HepG2 (cell line): Measurements from ENCODE around the gene NUAK2. TPM values are rescaled to one million over a fixed set of nuclear protein-coding genes. Genes with fewer than 3 reads are reported as not detected.

Experiments
- CREM ChIP-seq, 2 experiments: sonication (generic) in 1 of 2; formaldehyde crosslinking in 1 of 2; IDR thresholded peaks; 2 replicates each; pipeline versions ENCODE4 v1.4.0 to v1.6.1; 2016 to 2020; ENCODE audit warnings: antibody characterized with exemption in 1 of 2, mild to moderate bottlenecking in 1 of 2, missing genetic modification reagents in 1 of 2
- FOXA3 ChIP-seq: IDR thresholded peaks from 2 replicates; pipeline ENCODE4 v1.6.1; 2016; ENCODE audit warnings: missing genetic modification reagents, missing compliant biosample characterization
- KLF9 ChIP-seq: IDR thresholded peaks from 2 replicates; pipeline ENCODE4 v1.6.1; 2016; ENCODE audit warnings: low read depth
- NR3C1 ChIP-seq: sonication (generic); formaldehyde crosslinking; IDR thresholded peaks from 2 replicates; pipeline ENCODE4 v1.4.0; 2020; ENCODE audit warnings: missing genetic modification reagents
- PCBP2 ChIP-seq: fragments of 200-400 bp; formaldehyde crosslinking; optimal IDR thresholded peaks from 2 replicates; pipeline ENCODE3; 2018; ENCODE audit warnings: low read length, low read depth; ENCODE audit not compliant: poor library complexity, severe bottlenecking
- PTBP1 ChIP-seq: fragments of 200-400 bp; formaldehyde crosslinking; IDR thresholded peaks from 2 replicates; pipeline ENCODE4 v1.6.1; 2018; ENCODE audit warnings: low read length, low read depth; ENCODE audit not compliant: poor library complexity, severe bottlenecking
- SAFB2 ChIP-seq: sonication (generic); formaldehyde crosslinking; IDR thresholded peaks from 2 replicates; pipeline ENCODE4 v1.5.1; 2020; ENCODE audit warnings: missing genetic modification reagents, low read depth, mild to moderate bottlenecking, borderline replicate concordance
- SP2 ChIP-seq: sonication (generic); formaldehyde crosslinking; IDR thresholded peaks from 2 replicates; pipeline ENCODE4 v1.5.1; 2020; ENCODE audit warnings: mild to moderate bottlenecking, missing genetic modification reagents
- ZBTB40 ChIP-seq, 2 experiments: fragments of 450-650 bp in 1 of 2; sonication (generic) in 1 of 2; formaldehyde crosslinking in 1 of 2; IDR thresholded peaks; 2 replicates each; pipeline versions ENCODE4 v1.6.1 to v1.8.0; 2016 to 2022; ENCODE audit warnings: antibody characterized with exemption in 1 of 2, mild to moderate bottlenecking in 1 of 2, missing genetic modification reagents in 1 of 2
- ZMYM2 ChIP-seq: sonication (generic); formaldehyde crosslinking; IDR thresholded peaks from 2 replicates; pipeline ENCODE4 v1.8.0; 2022; ENCODE audit warnings: mild to moderate bottlenecking, missing genetic modification reagents
- ZNF256 ChIP-seq: sonication (generic); formaldehyde crosslinking; conservative IDR thresholded peaks from 2 replicates; pipeline ENCODE4 v1.4.0; 2020; ENCODE audit warnings: missing genetic modification reagents
- ZNF512 ChIP-seq: sonication (generic); formaldehyde crosslinking; IDR thresholded peaks from 2 replicates; pipeline ENCODE4 v1.4.0; 2020; ENCODE audit warnings: mild to moderate bottlenecking, missing genetic modification reagents
- ZNF7 ChIP-seq: IDR thresholded peaks from 2 replicates; pipeline ENCODE4 v1.6.1; 2016; ENCODE audit warnings: missing biosample characterization, missing genetic modification reagents
- polyA plus RNA-seq, 8 experiments: library from polyadenylated mRNA; depleted of rRNA in 3 of 8; stranded (reverse) in 7 of 8; unstranded in 1 of 8; fragments of >200 nt; fragmentation: Illumina TruSeq in 4 of 8; extraction: Trizol in 4 of 8; gene quantifications; 2 replicates each; pipeline versions ENCODE4 v1.2.1 to v1.2.3, GENCODE V29; 2011 to 2016; ENCODE audit warnings: low read depth in 4 of 8, missing spikeins in 1 of 8, mixed read lengths in 1 of 8; ENCODE audit not compliant: insufficient read depth in 1 of 8
- total RNA-seq, 5 experiments: library from RNA; depleted of rRNA; stranded (reverse); fragments of >200 nt; fragmentation: Illumina TruSeq; extraction: Trizol; gene quantifications; 2 replicates each; pipeline ENCODE4 v1.2.3, GENCODE V29; 2016; ENCODE audit warnings: low read depth in 1 of 5
- TF ChIP-seq, protein P1 (sequence below): sonication (generic); formaldehyde crosslinking; IDR thresholded peaks from 2 replicates; pipeline ENCODE4 v1.8.0; 2022; ENCODE audit warnings: missing genetic modification reagents, mild to moderate bottlenecking, inconsistent platforms, borderline replicate concordance
- TF ChIP-seq, protein P2 (sequence below): sonication (generic); formaldehyde crosslinking; IDR thresholded peaks from 2 replicates; pipeline ENCODE4 v1.9.0; 2021; ENCODE audit warnings: missing genetic modification reagents, borderline replicate concordance

NUAK2 gene
- total and polyA plus RNA-seq, 2 of the 13 experiments (the other 11 are each of a cell fraction or from before 2014, with no cell fraction given) = 0.75 to 1.1 TPM

DNA sequence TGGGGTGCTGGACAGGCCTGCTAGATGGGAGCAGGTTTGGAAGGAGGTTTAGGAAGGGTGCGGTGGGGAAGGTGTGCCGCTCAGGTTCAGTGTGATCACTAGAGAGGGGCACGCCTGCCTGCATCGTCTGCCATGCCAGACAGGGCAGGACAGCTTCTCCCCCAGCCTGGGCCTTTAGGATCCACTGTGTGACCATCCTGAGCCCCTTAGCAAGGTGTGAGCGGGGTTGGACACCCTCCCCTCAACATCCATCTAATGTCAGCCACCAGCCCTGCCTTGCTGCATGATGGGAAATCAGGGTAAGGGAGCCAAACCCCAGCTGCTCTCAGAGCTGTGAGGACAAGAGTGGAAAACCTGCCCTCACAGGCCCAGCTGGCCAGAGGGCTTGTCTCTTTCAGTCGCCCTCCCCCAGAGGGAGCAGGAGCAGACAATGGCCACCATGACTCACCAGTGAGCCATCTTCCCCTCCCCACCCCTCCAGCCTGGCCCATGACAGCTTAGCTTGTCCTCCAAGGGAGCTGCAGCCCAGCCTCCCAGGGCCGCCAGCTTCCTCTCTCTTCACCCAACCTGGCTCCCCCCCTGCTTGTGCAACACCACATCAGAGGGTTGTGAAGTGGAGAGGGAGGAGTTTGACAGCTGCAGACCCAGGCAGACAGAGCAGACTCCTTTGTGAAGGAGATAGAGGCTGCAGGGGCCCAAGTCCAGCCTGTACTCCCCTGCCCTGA is 37.0 kb downstream of the NUAK2 start (continued):
- TF ChIP-seq, protein P1, sequence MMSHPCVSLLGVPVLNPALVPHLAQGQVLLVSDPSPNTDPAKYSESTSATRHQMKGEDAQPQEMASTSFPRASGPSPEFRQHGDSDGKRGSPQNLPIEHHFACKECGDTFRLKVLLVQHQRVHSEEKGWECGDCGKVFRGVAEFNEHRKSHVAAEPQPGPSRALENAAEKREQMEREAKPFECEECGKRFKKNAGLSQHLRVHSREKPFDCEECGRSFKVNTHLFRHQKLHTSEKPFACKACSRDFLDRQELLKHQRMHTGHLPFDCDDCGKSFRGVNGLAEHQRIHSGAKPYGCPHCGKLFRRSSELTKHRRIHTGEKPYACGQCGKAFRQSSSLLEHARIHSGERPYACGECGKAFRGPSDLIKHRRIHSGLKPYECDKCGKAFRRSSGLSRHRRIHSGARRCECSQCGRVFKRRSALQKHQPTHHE (CRISPR knock-in tag) = no peak
- TF ChIP-seq SAFB2 (CRISPR knock-in tag) (no peak), NR3C1 (no peak), FOXA3 (peak; percentile 51), PTBP1 (no peak), SP2 (CRISPR knock-in tag) (no peak), CREM (IDR thresholded peaks at IDR 0.05) (peak; percentile 25; the same call in 1 of the 2 replicates), CREM (CRISPR knock-in tag; IDR thresholded peaks at IDR 0.05) (no peak), ZNF256 (CRISPR knock-in tag) (no peak), PCBP2 (no peak), ZNF512 (CRISPR knock-in tag) (no peak), KLF9 (CRISPR knock-in tag) (no peak), ZNF7 (CRISPR knock-in tag) (no peak), ZBTB40 (IDR thresholded peaks at IDR 0.05) (no peak), ZBTB40 (CRISPR knock-in tag; IDR thresholded peaks at IDR 0.05) (no peak), ZMYM2 (CRISPR knock-in tag) (no peak)
- TF ChIP-seq, protein P2, sequence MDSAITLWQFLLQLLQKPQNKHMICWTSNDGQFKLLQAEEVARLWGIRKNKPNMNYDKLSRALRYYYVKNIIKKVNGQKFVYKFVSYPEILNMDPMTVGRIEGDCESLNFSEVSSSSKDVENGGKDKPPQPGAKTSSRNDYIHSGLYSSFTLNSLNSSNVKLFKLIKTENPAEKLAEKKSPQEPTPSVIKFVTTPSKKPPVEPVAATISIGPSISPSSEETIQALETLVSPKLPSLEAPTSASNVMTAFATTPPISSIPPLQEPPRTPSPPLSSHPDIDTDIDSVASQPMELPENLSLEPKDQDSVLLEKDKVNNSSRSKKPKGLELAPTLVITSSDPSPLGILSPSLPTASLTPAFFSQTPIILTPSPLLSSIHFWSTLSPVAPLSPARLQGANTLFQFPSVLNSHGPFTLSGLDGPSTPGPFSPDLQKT (CRISPR knock-in tag) = no peak
